NCI-H2029 (cell line): ENCODE measurements around the gene GALNT7.
A peak's percentile ranks its signal among the peaks of the same experiment; 100 is the strongest.
"Not testable (repeated sequence)": the region's sequence is repeated elsewhere in the genome, so short reads cannot be mapped to it uniquely, and the experiment has no call there.

ENCODE experiments used
- DNase-seq: peaks from one replicate; lab custom pipeline; 2025; lab: John Stamatoyannopoulos, UW

Gene GALNT7, protein sequence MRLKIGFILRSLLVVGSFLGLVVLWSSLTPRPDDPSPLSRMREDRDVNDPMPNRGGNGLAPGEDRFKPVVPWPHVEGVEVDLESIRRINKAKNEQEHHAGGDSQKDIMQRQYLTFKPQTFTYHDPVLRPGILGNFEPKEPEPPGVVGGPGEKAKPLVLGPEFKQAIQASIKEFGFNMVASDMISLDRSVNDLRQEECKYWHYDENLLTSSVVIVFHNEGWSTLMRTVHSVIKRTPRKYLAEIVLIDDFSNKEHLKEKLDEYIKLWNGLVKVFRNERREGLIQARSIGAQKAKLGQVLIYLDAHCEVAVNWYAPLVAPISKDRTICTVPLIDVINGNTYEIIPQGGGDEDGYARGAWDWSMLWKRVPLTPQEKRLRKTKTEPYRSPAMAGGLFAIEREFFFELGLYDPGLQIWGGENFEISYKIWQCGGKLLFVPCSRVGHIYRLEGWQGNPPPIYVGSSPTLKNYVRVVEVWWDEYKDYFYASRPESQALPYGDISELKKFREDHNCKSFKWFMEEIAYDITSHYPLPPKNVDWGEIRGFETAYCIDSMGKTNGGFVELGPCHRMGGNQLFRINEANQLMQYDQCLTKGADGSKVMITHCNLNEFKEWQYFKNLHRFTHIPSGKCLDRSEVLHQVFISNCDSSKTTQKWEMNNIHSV

DNA sequence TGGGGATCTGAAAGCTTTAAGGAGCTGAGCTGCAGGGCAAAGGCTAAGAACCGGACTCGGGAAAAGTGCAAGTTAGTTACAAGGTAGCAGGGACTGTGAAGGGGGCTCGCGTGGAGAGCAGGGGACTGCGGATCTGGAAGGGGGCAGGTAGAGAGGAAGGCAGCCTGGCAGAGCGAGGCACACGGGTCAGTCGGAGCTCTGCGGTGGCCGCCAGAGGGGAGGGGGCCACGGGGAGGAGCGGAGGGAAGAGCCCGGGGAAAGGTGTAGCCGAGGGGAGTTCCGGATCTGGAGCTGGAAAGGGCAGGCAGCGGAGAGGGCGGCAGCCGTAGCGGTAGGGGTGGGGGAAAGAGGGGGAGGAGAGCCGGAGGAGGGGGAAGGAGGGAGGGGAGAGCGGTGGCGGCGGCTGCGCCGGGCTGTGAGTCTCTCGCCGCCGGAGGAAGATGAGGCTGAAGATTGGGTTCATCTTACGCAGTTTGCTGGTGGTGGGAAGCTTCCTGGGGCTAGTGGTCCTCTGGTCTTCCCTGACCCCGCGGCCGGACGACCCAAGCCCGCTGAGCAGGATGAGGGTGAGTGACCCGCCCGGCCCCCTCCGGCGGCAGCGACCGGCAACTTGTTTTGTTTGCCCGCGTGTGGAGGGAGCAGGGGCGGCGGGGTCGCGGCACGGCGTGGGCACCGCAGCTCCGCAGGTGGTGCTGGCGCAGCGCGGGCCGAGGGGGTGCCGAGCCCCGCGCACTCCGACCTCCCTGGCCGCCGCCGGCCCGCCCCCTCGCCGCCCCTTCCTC lies at the start of gene GALNT7:
Gene GALNT7 (plus strand): TSS at position 416 of the 782 bp plus-strand sequence. CDS start 25 bp downstream, at position 441.
- peak; percentile 83 for DNase-seq

DNA sequence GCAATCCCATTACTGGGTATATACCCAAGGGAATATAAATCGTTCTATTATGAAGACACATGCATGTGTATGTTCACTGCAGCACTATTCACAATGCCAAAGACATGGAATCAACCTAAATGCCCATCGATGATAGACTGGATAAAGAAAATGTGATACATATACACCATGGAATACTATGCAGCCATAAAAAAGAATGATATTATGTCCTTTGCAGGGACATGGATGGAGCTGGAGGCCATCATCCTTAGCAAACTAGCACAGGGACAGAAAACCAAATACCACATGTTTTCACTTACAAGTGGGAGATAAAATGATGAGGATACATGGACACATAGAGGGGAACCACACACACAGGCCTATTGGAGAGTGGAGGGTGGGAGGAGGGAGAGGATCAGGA lies 49.8 kb upstream of the GALNT7 start:
- not testable (repeated sequence) for DNase-seq

DNA sequence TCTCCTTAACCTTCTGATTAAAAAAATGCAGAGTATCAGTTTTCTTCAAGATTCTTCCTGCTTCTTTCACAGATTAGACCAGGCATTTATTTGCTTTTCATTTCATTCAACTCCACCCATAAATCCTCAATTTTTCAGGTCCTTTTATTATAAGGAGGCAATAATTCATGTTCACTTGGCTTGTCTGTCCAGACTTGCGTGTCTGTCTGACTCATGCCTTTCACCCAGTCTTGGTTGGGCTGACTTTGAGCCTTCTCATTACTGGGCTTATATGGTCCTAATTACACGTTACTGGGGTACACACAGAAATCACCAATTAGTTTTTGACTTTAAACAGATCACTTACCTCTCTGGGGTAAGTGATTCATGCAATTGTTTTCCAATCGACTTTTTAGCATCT lies 48.8 kb upstream of the GALNT7 start:
- no peak for DNase-seq

DNA sequence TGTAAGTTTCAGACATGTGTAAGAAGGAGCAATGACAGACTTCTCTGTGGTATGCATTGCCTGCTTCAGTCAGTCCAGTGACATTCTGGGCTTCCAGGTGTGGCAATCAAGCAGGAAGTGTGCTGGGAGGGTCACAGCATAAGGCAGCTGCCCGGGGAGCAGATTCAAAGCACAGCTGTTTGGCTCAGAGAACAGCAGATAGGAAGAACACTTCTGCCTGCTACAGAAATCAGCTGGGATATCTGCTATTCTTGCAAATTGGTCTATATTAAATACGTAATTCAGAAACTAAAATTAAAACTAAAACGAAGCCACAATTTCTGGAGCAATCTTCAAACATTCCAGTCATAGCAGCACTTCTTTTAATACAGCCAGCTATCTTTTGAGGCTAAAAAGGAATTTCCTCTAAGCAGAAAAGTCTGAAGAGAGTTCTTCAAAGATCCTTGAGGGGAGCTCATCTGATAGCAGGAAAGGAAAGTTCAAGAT lies 47.5 kb upstream of the GALNT7 start:
- peak; percentile 38 for DNase-seq

GRCh38 chr4:173124209-173124865 lies 44.3 kb upstream of the GALNT7 start:
- DNase-seq: no peak

GRCh38 chr4:173125216-173125812 lies 43.3 kb upstream of the GALNT7 start:
- DNase-seq: no peak

DNA sequence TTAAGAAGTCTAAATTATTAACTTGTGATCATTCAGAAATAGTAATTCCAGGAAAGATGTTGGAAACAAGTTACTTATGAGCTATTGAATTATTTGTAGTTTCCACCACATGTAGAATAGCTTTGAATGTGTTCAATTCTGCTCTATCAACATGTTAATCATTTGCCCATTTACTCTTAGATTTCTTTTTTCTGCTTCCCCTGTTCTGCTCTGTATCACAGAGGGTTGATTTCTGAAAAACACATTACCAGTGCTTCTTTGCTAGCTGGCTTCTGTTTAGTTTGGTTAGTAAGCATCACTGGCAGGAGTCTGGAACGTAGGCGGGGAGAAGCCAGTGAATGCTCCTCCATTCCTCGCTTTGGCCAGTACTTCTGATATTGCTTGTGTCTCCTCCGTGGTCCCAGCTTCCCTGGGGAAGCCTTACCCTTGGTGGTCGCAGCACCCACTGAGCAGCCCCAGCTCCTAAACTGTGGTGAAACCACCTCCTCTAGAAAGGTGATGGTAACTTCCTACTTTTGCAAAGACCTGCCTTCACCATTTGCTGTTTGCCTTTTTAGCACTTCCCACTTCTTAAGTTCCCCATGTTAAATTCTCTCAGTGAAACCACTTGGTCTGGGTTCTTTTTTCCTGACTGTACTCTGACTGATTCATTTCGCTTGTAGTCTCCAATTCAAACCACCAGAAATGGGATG lies 40.3 kb upstream of the GALNT7 start:
- no peak for DNase-seq

GRCh38 chr4:173130687-173131086 lies 37.9 kb upstream of the GALNT7 start:
- DNase-seq: no peak

DNA sequence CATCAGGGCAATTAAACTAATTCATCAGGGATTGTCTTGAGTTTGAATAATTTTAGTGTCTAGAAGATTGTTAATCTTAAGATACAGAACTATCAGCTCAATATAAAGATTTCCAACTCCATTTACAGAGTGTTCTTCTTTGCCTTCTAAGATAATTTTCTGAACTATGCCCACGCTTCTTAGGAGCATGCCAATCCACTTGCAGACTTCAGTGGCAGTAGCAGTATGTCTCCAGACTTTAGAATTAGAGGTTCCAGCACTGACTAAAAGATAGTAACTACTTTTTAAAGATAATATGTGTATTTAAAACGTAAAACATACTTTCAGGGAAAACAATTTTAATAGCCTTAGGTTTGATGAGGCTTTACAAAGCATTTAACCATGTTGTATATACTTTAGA lies 34.2 kb upstream of the GALNT7 start:
- no peak for DNase-seq

- DNase-seq: no peak
Observed at GRCh38 chr4:173135241-173135847, 33.3 kb upstream of the GALNT7 start.

DNA sequence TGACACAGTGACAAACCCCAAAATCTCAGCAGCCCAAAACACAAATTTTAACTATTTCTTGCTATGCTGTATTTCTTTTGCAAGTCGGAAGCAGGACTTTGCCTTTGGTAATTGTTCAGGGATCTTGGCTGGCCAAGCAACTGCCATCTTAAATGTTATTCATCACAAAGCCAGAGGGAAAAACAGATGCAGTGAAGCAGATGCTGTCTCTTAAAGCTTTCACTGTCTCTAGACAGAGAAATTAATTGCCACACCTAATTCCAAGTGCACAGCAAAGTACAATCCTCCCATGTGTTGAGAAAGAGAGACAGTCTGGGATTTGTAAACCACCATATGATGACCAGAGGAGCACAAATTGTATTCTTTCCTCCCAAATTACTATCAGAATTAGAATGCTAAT lies 30.0 kb upstream of the GALNT7 start:
- no peak for DNase-seq

DNA sequence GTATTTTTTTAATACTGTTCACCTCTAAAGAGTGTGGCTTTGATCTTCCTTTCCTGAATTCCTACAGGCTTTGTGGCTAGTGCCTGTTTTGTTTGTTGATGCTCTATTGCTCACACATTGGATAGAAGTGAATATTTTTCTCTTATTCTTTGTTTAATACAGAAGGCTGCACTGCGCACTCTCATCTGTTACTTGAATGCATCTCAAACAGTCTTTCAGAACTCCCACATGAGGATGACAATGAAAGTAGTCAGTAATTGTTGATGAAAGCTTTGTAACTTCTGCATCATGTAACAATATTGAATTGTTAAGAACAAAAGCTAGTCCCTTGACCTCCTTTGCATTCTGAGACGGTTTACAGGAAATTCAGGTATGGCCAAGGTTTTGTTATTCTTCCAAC lies 29.1 kb upstream of the GALNT7 start:
- DNase-seq: no peak

DNA sequence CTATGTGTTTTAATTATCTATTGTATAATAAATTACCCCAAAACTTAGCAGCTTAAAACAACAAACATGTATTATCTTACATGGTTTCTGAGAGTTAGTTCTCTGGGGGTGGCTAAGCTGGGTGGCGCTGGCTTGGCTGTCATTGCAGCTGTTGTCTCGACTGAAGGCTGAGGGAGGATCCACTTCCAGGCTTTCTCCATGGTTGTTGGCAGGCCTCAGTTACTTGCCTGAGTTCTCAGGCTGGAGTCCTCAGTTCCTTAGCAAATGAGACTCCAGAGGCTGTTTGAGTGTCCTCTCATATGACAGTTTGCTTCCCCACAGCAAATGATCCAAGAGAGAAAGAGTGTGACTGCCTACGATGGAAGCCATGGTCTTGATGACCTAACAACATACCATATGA lies 23.5 kb upstream of the GALNT7 start:
- no peak for DNase-seq

DNA sequence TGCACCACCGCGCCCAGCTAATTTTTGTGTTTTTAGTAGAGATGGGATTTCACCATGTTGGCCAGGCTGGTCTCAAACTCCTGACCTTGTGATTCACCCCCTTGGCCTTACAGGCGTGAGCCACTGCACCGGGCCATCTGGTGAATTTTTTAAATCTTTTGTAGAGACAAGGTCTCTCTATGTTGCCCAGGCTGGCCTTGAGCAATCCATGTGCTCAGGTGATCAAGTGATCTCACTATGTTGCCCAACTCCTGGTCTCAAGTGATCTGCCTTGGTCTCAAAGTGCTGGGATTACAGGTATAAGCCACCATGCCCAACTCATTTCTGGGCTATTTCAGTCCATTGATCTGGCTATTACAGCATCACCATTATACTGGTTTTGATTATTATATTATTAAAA lies 22.2 kb upstream of the GALNT7 start:
- no peak for DNase-seq

DNA sequence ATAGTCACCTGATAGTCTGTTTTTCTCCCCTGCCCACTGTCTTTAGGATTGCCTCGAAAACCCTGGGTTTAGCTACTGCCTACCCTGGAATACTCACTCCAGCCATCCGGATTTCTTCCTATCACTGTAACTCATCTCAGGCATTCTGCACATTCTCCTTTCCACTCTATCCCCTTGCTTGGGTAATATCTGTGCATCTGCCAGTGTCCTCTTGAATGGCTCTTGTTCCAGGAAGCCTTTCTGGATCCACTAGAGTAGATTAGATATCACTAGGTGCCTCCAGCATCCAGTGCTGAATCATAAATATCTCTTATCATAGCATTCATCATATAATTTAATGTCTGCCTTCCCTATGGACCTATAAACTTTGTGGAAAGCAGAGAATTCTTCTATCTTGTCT lies 17.1 kb upstream of the GALNT7 start:
- DNase-seq: no peak

DNA sequence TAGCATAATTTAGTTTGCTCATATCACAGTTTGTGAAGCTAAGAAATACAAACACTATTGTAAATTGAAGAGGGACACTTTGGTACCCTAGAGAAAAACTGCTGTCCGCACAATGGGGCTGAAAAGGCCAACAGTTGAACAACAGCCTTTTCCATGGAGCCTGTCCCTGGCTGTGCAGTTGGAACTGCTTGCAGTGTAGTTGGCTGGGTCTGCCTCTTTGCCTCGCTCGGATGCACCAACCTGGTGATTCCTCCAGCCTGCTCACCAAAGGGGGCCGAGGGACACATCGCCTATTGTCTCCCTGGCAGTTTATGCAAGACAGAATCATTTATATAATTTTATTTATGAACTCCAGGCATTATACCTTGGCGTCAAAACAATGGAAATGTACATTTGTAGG lies 16.5 kb upstream of the GALNT7 start:
- DNase-seq: no peak

GRCh38 chr4:173153445-173153844 lies 15.2 kb upstream of the GALNT7 start:
- DNase-seq: no peak

DNA sequence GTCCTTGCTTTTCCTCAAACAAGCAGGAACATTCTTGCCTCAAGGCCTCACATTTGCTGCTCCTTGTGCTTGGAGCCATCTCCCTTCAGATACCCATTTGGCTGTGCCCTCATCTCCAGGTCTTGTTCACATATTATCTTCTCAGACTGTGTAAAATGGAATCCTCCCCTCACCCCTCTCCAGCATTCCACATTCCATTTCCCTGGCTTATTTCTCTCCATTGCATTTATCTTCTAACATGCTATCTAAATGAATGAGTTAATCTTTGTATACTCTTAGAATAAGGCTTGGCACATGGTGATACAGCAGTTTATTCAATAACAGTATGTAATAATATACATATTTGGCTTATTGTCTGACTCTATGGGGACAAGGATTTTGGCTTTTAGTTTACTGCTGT lies 8.8 kb upstream of the GALNT7 start:
- DNase-seq: no peak

DNA sequence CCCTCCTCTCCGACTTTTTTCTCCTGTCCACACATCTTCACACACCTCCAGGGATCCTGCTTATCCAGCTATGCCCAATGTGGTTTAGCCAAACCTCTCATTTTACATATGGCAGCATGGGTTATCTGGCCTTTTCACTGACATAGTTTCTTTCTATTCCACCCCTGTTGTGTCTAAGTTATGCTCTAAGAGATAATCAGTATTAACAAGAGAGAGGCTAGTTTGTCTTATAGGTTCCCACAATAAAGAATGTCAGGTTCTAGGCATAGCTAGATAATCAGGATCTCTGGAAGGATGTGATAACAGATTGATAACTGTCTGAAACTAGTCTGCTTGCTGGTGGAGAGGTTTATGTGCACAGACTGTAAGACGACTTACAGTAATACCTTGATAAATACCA lies 7.7 kb upstream of the GALNT7 start:
- DNase-seq: no peak

- DNase-seq: no peak
Observed at GRCh38 chr4:173161311-173161710, 7.3 kb upstream of the GALNT7 start.

GRCh38 chr4:173165706-173166105 lies 2.9 kb upstream of the GALNT7 start:
- DNase-seq: no peak
